H1 (cell line): Measurements from ENCODE around the gene MCAT.

Experiments
- EZH2 ChIP-seq: fragments of 200-600 bp; sonication (generic); IDR thresholded peaks from 2 replicates; pipeline ENCODE4 v1.7.1; 2012; ENCODE audit warnings: low read depth, mild to moderate bottlenecking, moderate library complexity, low read length, inconsistent platforms; ENCODE audit not compliant: severe bottlenecking
- GABPA ChIP-seq: IDR thresholded peaks from 2 replicates; pipeline ENCODE4 v1.6.1; 2011; ENCODE audit warnings: mild to moderate bottlenecking, low read length, moderate library complexity, borderline replicate concordance; ENCODE audit not compliant: insufficient read depth
- HDAC2 ChIP-seq, 2 experiments: fragments of 300-600 bp in 1 of 2; sonication (generic) in 1 of 2; IDR thresholded peaks; 2 replicates each; pipeline ENCODE4 v1.6.1; 2011 to 2012; ENCODE audit warnings: low read depth in 2 of 2, low read length in 2 of 2, mild to moderate bottlenecking in 2 of 2, moderate library complexity in 2 of 2, borderline replicate concordance in 1 of 2, inconsistent platforms in 1 of 2
- HDAC6 ChIP-seq: IDR thresholded peaks from one replicate; pipeline ENCODE4 v1.7.1; 2012; ENCODE audit warnings: low read depth, mild to moderate bottlenecking, inconsistent platforms, low read length, moderate library complexity
- NRF1 ChIP-seq: IDR thresholded peaks from 2 replicates; pipeline ENCODE4 v1.6.1; 2011; ENCODE audit warnings: mild to moderate bottlenecking, low read depth, low read length, improper control_type of control experiment
- PHF8 ChIP-seq: fragments of 200-600 bp; sonication (generic); conservative IDR thresholded peaks from 2 replicates; pipeline ENCODE4 v1.7.1; 2012; ENCODE audit warnings: low read depth, mild to moderate bottlenecking, inconsistent platforms, low read length, moderate library complexity
- POLR2A ChIP-seq, 2 experiments: IDR thresholded peaks; 1 replicate in 1 of 2; 2 replicates in 1 of 2; pipeline ENCODE4 v1.6.1; 2011; ENCODE audit warnings: low read depth in 2 of 2, low read length in 2 of 2, mild to moderate bottlenecking in 2 of 2; ENCODE audit errors: control extremely low read depth in 1 of 2
- POU5F1 ChIP-seq: IDR thresholded peaks from 2 replicates; pipeline ENCODE4 v1.6.1; 2011; ENCODE audit warnings: low read depth, mild to moderate bottlenecking, low read length, moderate library complexity
- RAD21 ChIP-seq, 2 experiments: IDR thresholded peaks in 1 of 2; conservative IDR thresholded peaks in 1 of 2; 2 replicates each; pipeline ENCODE4 v1.6.1; 2011; ENCODE audit warnings: low read depth in 2 of 2, low read length in 2 of 2, improper control_type of control experiment in 1 of 2, inconsistent platforms in 1 of 2, mild to moderate bottlenecking in 1 of 2, moderate library complexity in 1 of 2
- YY1 ChIP-seq: IDR thresholded peaks from 2 replicates; pipeline ENCODE4 v1.6.1; 2011; ENCODE audit warnings: low read depth, mild to moderate bottlenecking, low read length
- TF ChIP-seq, protein P1 (sequence below): IDR thresholded peaks from 2 replicates; pipeline ENCODE4 v1.6.1; 2011; ENCODE audit warnings: low read depth, mild to moderate bottlenecking, low read length; ENCODE audit not compliant: insufficient read depth
- TF ChIP-seq, protein P2 (sequence below), 3 experiments: IDR thresholded peaks; 1 replicate in 2 of 3; 2 replicates in 1 of 3; pipeline versions ENCODE4 v1.5.1 to v1.6.1; 2011; ENCODE audit warnings: low read length in 3 of 3, mild to moderate bottlenecking in 3 of 3, inconsistent platforms in 2 of 3, low read depth in 1 of 3, moderate library complexity in 1 of 3; ENCODE audit not compliant: insufficient read depth in 1 of 3; ENCODE audit errors: control extremely low read depth in 1 of 3

DNA sequence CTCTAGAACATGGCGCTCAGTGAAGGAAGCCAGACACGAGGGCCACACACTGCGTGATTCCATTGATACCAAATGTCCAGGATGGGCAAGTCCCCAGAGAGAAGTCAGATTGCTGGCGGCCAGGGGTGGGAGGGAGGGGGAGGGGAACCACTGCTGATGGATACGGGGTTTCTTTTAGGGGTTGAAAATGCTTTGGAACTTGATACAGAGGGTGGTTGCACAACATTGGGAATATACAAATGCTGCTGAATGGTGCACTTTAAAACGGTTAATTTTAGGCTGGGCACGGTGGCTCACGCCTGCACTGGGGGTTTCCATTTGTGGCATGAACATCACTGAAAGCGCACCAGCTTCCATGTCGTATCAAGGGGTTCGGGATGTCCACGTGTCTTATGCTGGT is 13.2 kb upstream of the MCAT start:
- TF ChIP-seq, protein P1, sequence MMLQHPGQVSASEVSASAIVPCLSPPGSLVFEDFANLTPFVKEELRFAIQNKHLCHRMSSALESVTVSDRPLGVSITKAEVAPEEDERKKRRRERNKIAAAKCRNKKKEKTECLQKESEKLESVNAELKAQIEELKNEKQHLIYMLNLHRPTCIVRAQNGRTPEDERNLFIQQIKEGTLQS = no peak
- TF ChIP-seq EZH2 (no peak), PHF8 (no peak), RAD21 (IDR thresholded peaks at IDR 0.05 in 1 of 2, conservative IDR thresholded peaks at IDR 0.05 in 1 of 2; ENCODE audit: low read depth in 2 of 2, low read length in 2 of 2) (no peak), POLR2A (IDR thresholded peaks at IDR 0.05; ENCODE audit: control extremely low read depth in 1 of 2, low read depth in 2 of 2, low read length in 2 of 2) (no peak), HDAC6 (no peak), GABPA (no peak), HDAC2 (IDR thresholded peaks at IDR 0.05; ENCODE audit: borderline replicate concordance in 1 of 2, low read depth in 2 of 2, low read length in 2 of 2) (no peak), POU5F1 (no peak), YY1 (no peak), NRF1 (no peak)
- TF ChIP-seq, protein P2, sequence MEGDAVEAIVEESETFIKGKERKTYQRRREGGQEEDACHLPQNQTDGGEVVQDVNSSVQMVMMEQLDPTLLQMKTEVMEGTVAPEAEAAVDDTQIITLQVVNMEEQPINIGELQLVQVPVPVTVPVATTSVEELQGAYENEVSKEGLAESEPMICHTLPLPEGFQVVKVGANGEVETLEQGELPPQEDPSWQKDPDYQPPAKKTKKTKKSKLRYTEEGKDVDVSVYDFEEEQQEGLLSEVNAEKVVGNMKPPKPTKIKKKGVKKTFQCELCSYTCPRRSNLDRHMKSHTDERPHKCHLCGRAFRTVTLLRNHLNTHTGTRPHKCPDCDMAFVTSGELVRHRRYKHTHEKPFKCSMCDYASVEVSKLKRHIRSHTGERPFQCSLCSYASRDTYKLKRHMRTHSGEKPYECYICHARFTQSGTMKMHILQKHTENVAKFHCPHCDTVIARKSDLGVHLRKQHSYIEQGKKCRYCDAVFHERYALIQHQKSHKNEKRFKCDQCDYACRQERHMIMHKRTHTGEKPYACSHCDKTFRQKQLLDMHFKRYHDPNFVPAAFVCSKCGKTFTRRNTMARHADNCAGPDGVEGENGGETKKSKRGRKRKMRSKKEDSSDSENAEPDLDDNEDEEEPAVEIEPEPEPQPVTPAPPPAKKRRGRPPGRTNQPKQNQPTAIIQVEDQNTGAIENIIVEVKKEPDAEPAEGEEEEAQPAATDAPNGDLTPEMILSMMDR (IDR thresholded peaks at IDR 0.05; ENCODE audit: control extremely low read depth in 1 of 3, insufficient read depth in 1 of 3, low read depth in 1 of 3, low read length in 3 of 3) = no peak
